HepG2 (cell line): ENCODE data around the gene CASP7. TPM values are rescaled to one million over a fixed set of nuclear protein-coding genes. Genes with fewer than 3 reads are reported as not detected.

Experiments used
- ATAC-seq: fragments of 200-7000 bp; cut with Tn5 transposase; 3 replicates; pipeline ENCODE4 v1.9.1; 2020; ENCODE audit warnings: mild to moderate bottlenecking, moderate library complexity
- BruUV-seq: library from RNA; stranded (reverse); fragments of 400-500 nt; replicated peaks from 2 replicates; lab custom pipeline; 2021; lab: Mats Ljungman, UMichigan
- CTCF ChIA-PET: fragments of 300-600 bp; formaldehyde crosslinking; extraction: SDS; loops from one replicate; lab custom pipeline; 2021; ENCODE audit warnings: low total read pairs, inconsistent platforms, low intra/inter-chr PET ratio; lab: Yijun Ruan, JAX
- POLR2A ChIA-PET: fragments of 350-600 bp; sonication (Branson Sonifier 250); formaldehyde crosslinking; loops from one replicate; lab custom pipeline; 2020; ENCODE audit warnings: antibody characterized with exemption, inconsistent platforms; lab: Yijun Ruan, JAX
- DNase-seq: peaks from one replicate; pipeline ENCODE4 v3.0.0-alpha.2; 2015; ENCODE audit warnings: low spot score
- FAIRE-seq: peaks from 3 replicates; lab custom pipeline; 2011; peaks lifted over from hg19 to GRCh38; lab: Jason Lieb, UNC
- H2AFZ ChIP-seq: one replicate; pipeline ENCODE4 v1.6.1; 2011; ENCODE audit warnings: low read length, inconsistent platforms
- H3K27ac ChIP-seq: fragments of 300-600 bp; 3 replicates; pipeline ENCODE4 v1.8.0; 2011; ENCODE audit warnings: mixed run types, mild to moderate bottlenecking, mixed read lengths, low read length, inconsistent platforms; ENCODE audit not compliant: insufficient read depth; ENCODE audit errors: extremely low read length
- H3K27me3 ChIP-seq, 2 experiments: fragments of 200-600 bp in 1 of 2; 2 replicates in 1 of 2; 3 replicates in 1 of 2; pipeline versions ENCODE4 v1.6.0 to v1.8.0; 2011; ENCODE audit warnings: low read length in 2 of 2, mild to moderate bottlenecking in 2 of 2, moderate library complexity in 2 of 2, inconsistent platforms in 1 of 2; ENCODE audit not compliant: insufficient read depth in 2 of 2, control insufficient read depth in 1 of 2
- H3K36me3 ChIP-seq, 2 experiments: fragments of 200-600 bp in 1 of 2; replicated peaks in 1 of 2; 2 replicates in 1 of 2; 3 replicates in 1 of 2; pipeline versions ENCODE4 v1.5.1 to v1.8.0; 2011; ENCODE audit warnings: low read length in 2 of 2, inconsistent platforms in 1 of 2; ENCODE audit not compliant: insufficient read depth in 2 of 2, control insufficient read depth in 1 of 2
- H3K4me1 ChIP-seq: 2 replicates; pipeline ENCODE4 v1.5.1; 2012; ENCODE audit warnings: low read length, inconsistent platforms; ENCODE audit not compliant: insufficient read depth
- H3K4me2 ChIP-seq: 2 replicates; pipeline ENCODE4 v1.6.0; 2011; ENCODE audit warnings: low read depth, low read length, inconsistent platforms
- H3K4me3 ChIP-seq, 3 experiments: fragments of 200-600 bp in 1 of 3; sonication (generic), shearing (Covaris generic) in 1 of 3; replicated peaks in 1 of 3; 2 replicates each; pipeline ENCODE4 v1.5.1; 2011 to 2016; ENCODE audit warnings: low read length in 3 of 3, inconsistent platforms in 2 of 3, low read depth in 2 of 3, mild to moderate bottlenecking in 2 of 3, control low read depth in 1 of 3, mixed read lengths in 1 of 3; ENCODE audit not compliant: insufficient read depth in 1 of 3
- H3K79me2 ChIP-seq: one replicate; pipeline ENCODE4 v1.6.1; 2011; ENCODE audit warnings: low read length, inconsistent platforms; ENCODE audit not compliant: insufficient read depth
- H3K9ac ChIP-seq: 2 replicates; pipeline ENCODE4 v1.6.0; 2011; ENCODE audit warnings: mild to moderate bottlenecking, low read depth, low read length, inconsistent platforms; ENCODE audit not compliant: insufficient read depth
- H3K9me3 ChIP-seq: 2 replicates; pipeline ENCODE4 v1.5.1; 2012; ENCODE audit warnings: mild to moderate bottlenecking, low read length
- H4K20me1 ChIP-seq: 2 replicates; pipeline ENCODE4 v1.6.0; 2011; ENCODE audit warnings: inconsistent platforms, mild to moderate bottlenecking, low read length, moderate library complexity; ENCODE audit not compliant: insufficient read depth
- CENPX ChIP-seq: sonication (generic); formaldehyde crosslinking; IDR thresholded peaks from 2 replicates; pipeline ENCODE4 v1.9.0; 2021; ENCODE audit warnings: mild to moderate bottlenecking, missing genetic modification reagents, moderate library complexity
- ETV6 ChIP-seq: sonication (generic); formaldehyde crosslinking; conservative IDR thresholded peaks from 2 replicates; pipeline ENCODE4 v1.4.0; 2020; ENCODE audit warnings: missing genetic modification reagents
- HOXA7 ChIP-seq: sonication (generic); formaldehyde crosslinking; IDR thresholded peaks from 2 replicates; pipeline ENCODE4 v1.8.1; 2022; ENCODE audit warnings: mild to moderate bottlenecking, missing genetic modification reagents, moderate library complexity
- KAT7 ChIP-seq: IDR thresholded peaks from 2 replicates; pipeline ENCODE4 v1.6.1; 2018; ENCODE audit warnings: borderline replicate concordance, missing compliant biosample characterization
- LRRFIP1 ChIP-seq: sonication (generic); formaldehyde crosslinking; conservative IDR thresholded peaks from 2 replicates; pipeline ENCODE4 v1.4.0; 2020; ENCODE audit warnings: missing genetic modification reagents
- MED8 ChIP-seq: sonication (generic); formaldehyde crosslinking; IDR thresholded peaks from 2 replicates; pipeline ENCODE4 v1.8.1; 2023; ENCODE audit warnings: mild to moderate bottlenecking, missing genetic modification reagents; ENCODE audit not compliant: insufficient replicate concordance
- NR2F2 ChIP-seq: IDR thresholded peaks from 2 replicates; pipeline ENCODE4 v1.6.1; 2012; ENCODE audit warnings: low read depth, inconsistent platforms, borderline replicate concordance
- RXRB ChIP-seq: IDR thresholded peaks from 2 replicates; pipeline ENCODE4 v1.6.1; 2016; ENCODE audit warnings: borderline replicate concordance, missing genetic modification reagents, missing compliant biosample characterization
- SRSF4 ChIP-seq: fragments of 200-400 bp; formaldehyde crosslinking; IDR thresholded peaks from one replicate; pipeline ENCODE4 v1.6.1; 2018; ENCODE audit warnings: mild to moderate bottlenecking, low read depth, low read length, moderate library complexity; ENCODE audit not compliant: poor library complexity, severe bottlenecking
- TBL1XR1 ChIP-seq: fragments of 150-350 bp; IDR thresholded peaks from 2 replicates; pipeline ENCODE4 v1.6.1; 2014; ENCODE audit warnings: borderline replicate concordance, low read length; ENCODE audit not compliant: partially characterized antibody
- TRIM24 ChIP-seq: sonication (generic); formaldehyde crosslinking; IDR thresholded peaks from 2 replicates; pipeline ENCODE4 v1.8.0; 2022; ENCODE audit warnings: mild to moderate bottlenecking, missing genetic modification reagents
- ZNF136 ChIP-seq: sonication (generic); formaldehyde crosslinking; IDR thresholded peaks from 2 replicates; pipeline ENCODE4 v1.8.1; 2022; ENCODE audit warnings: low read depth, mild to moderate bottlenecking, moderate library complexity, missing genetic modification reagents
- ZNF260 ChIP-seq: sonication (generic); formaldehyde crosslinking; IDR thresholded peaks from 2 replicates; pipeline ENCODE4 v1.4.0; 2020; ENCODE audit warnings: missing genetic modification reagents, low read depth, mild to moderate bottlenecking, borderline replicate concordance
- ZNF335 ChIP-seq: sonication (generic); formaldehyde crosslinking; IDR thresholded peaks from 2 replicates; pipeline ENCODE4 v1.4.0; 2020; ENCODE audit warnings: missing genetic modification reagents
- ZNF354B ChIP-seq: sonication (generic); formaldehyde crosslinking; IDR thresholded peaks from 2 replicates; pipeline ENCODE4 v1.8.0; 2022; ENCODE audit warnings: mild to moderate bottlenecking, missing genetic modification reagents
- ZNF496 ChIP-seq: sonication (generic); formaldehyde crosslinking; IDR thresholded peaks from 2 replicates; pipeline ENCODE4 v1.8.1; 2023; ENCODE audit warnings: mild to moderate bottlenecking, moderate library complexity, missing genetic modification reagents; ENCODE audit not compliant: insufficient replicate concordance
- ZNF576 ChIP-seq: sonication (generic); formaldehyde crosslinking; IDR thresholded peaks from 2 replicates; pipeline ENCODE4 v1.4.0; 2020; ENCODE audit warnings: mild to moderate bottlenecking, missing genetic modification reagents
- WGBS: methylation state at CpG from one replicate; pipeline ENCODE4 v1.1.6; 2017; ENCODE audit warnings: low lambda C conversion rate; 5-methylcytosine and 5-hydroxymethylcytosine counted together
- in situ Hi-C: cut with HindIII; loops from 2 replicates; pipeline ENCODE4 v1.10.0; 2017; ENCODE audit warnings: low pct_unique_long_range_greater_than_20kb; ENCODE audit not compliant: extremely low pct_ligation_motif_present
- intact Hi-C: fragments of 100-400 bp; cut with micrococcal nuclease; formaldehyde crosslinking; loops from one replicate; pipeline ENCODE4 v1.10.0; 2022; ENCODE audit not compliant: unreplicated experiment
- polyA plus RNA-seq, 8 experiments: library from polyadenylated mRNA; depleted of rRNA in 3 of 8; stranded (reverse) in 7 of 8; unstranded in 1 of 8; fragments of >200 nt; fragmentation: Illumina TruSeq in 4 of 8; extraction: Trizol in 4 of 8; gene quantifications; 2 replicates each; pipeline versions ENCODE4 v1.2.1 to v1.2.3, GENCODE V29; 2011 to 2016; ENCODE audit warnings: low read depth in 4 of 8, missing spikeins in 1 of 8, mixed read lengths in 1 of 8; ENCODE audit not compliant: insufficient read depth in 1 of 8
- total RNA-seq, 5 experiments: library from RNA; depleted of rRNA; stranded (reverse); fragments of >200 nt; fragmentation: Illumina TruSeq; extraction: Trizol; gene quantifications; 2 replicates each; pipeline ENCODE4 v1.2.3, GENCODE V29; 2016; ENCODE audit warnings: low read depth in 1 of 5

The CASP7 gene
- total and polyA plus RNA-seq, 2 of the 13 experiments (the other 11 are each of a cell fraction or from before 2014, with no cell fraction given) = 11.9 to 39.3 TPM

- Histone ChIP-seq H2AFZ (no peak overlapping the region), H4K20me1 (no peaks in the 10 kb centered on the region), H3K4me1 (no peaks in the 10 kb centered on the region), H3K4me2 (no peak overlapping the region), H3K27ac (no peak overlapping the region), H3K27me3 (no peaks in the 10 kb centered on the region), H3K36me3 (peaks cover 0 to 2% of the 10 kb centered on the region in 2 experiments; a peak in 2 of 5 replicates), H3K9ac (no peak overlapping the region), H3K4me3 (no peak overlapping the region), H3K79me2 (no peaks in the 10 kb centered on the region), H3K9me3 (no peaks in the 10 kb centered on the region)
- no peak for TF ChIP-seq KAT7
- DNase-seq (no peak), ATAC-seq (no peak), FAIRE-seq (no peak)
- BruUV-seq = no TSS peak
- ChIA-PET POLR2A (no interaction called here), CTCF (interaction anchor here (1.7 kb wide), 1 partner anchor 398 kb away, joined by 8 read pairs; no protein-coding TSS in a partner anchor)
- intact Hi-C loops = loop anchor here (1.0 kb wide), 2 partner anchors 94 to 398 kb away; no protein-coding TSS in a partner anchor
- in situ Hi-C loops = loop anchor here (5.0 kb wide), 1 partner anchor 397 kb away; no protein-coding TSS in a partner anchor
These were observed 25.6 kb downstream of the CASP7 start for GRCh38 chr10:113705344-113705652.

- DNase-seq = no peak
- Histone ChIP-seq H3K9ac (no peak overlapping the region), H3K4me3 (no peak overlapping the region), H3K27ac (no peak overlapping the region), H3K9me3 (no peaks in the 10 kb centered on the region), H3K79me2 (no peaks in the 10 kb centered on the region), H4K20me1 (no peaks in the 10 kb centered on the region), H2AFZ (no peak overlapping the region), H3K4me1 (no peaks in the 10 kb centered on the region), H3K27me3 (no peaks in the 10 kb centered on the region), H3K36me3 (no peaks in the 10 kb centered on the region; a peak in 3 of 5 replicates), H3K4me2 (no peak overlapping the region)
- CTCF ChIA-PET = interaction anchor here (1.0 kb wide), 1 partner anchor 397 kb away, joined by 3 read pairs; no protein-coding TSS in a partner anchor
- no TSS peak for BruUV-seq
- POLR2A ChIA-PET = no interaction called here
- in situ Hi-C loops = loop anchor here (5.0 kb wide), 1 partner anchor 396 kb away; no protein-coding TSS in a partner anchor
- ATAC-seq = no peak
- intact Hi-C loops = no loop called here
- whole genome bisulfite sequencing = 95% methylated on average over 5 of the region's 5 CpGs
- FAIRE-seq = no peak
- TF ChIP-seq CENPX (CRISPR knock-in tag) (no peak), RXRB (no peak), TBL1XR1 (no peak), ZNF260 (CRISPR knock-in tag) (no peak), ZNF576 (CRISPR knock-in tag) (no peak), LRRFIP1 (CRISPR knock-in tag) (no peak), MED8 (CRISPR knock-in tag) (no peak), ETV6 (no peak), ZNF335 (CRISPR knock-in tag) (no peak), NR2F2 (no peak), ZNF496 (no peak), ZNF354B (CRISPR knock-in tag) (no peak), HOXA7 (CRISPR knock-in tag) (no peak), ZNF136 (CRISPR knock-in tag) (no peak), TRIM24 (no peak), SRSF4 (no peak)
These were observed 26.9 kb downstream of the CASP7 start for GRCh38 chr10:113706623-113707022.
